ENCODE results near the gene RPL5. TPM values are rescaled to one million over a fixed set of nuclear protein-coding genes. Genes with fewer than 3 reads are reported as not detected.

The RPL5 gene
- total RNA-seq, 1 experiment from 2014 or later, result 1,430 TPM

DNA sequence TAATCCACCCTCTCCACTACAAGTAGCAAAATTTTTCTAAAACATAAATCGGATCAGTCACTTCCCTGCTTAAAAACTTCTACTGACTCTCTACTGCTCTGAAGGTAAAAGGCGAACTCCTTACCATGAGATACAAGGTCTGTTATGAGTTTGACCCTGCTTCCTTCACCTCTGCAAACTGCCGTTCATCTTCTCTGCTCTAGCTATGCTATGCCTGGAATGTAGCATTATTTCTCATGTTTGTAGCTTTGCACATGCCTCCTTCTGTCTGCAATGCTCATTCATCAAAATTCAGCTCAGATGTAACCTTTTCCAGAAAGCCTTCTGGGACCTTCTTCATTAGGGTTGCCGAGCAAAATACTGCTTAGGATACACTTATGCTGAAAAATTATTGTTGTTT lies 30.8 kb downstream of the RPL5 start (continued):
- TF ChIP-seq ZNF396 (CRISPR knock-in tag; IDR thresholded peaks at IDR 0.05; ENCODE audit: borderline replicate concordance) (no peak), OVOL2 (CRISPR knock-in tag; IDR thresholded peaks at IDR 0.05; ENCODE audit: borderline replicate concordance) (no peak)
- TF ChIP-seq, protein P1, sequence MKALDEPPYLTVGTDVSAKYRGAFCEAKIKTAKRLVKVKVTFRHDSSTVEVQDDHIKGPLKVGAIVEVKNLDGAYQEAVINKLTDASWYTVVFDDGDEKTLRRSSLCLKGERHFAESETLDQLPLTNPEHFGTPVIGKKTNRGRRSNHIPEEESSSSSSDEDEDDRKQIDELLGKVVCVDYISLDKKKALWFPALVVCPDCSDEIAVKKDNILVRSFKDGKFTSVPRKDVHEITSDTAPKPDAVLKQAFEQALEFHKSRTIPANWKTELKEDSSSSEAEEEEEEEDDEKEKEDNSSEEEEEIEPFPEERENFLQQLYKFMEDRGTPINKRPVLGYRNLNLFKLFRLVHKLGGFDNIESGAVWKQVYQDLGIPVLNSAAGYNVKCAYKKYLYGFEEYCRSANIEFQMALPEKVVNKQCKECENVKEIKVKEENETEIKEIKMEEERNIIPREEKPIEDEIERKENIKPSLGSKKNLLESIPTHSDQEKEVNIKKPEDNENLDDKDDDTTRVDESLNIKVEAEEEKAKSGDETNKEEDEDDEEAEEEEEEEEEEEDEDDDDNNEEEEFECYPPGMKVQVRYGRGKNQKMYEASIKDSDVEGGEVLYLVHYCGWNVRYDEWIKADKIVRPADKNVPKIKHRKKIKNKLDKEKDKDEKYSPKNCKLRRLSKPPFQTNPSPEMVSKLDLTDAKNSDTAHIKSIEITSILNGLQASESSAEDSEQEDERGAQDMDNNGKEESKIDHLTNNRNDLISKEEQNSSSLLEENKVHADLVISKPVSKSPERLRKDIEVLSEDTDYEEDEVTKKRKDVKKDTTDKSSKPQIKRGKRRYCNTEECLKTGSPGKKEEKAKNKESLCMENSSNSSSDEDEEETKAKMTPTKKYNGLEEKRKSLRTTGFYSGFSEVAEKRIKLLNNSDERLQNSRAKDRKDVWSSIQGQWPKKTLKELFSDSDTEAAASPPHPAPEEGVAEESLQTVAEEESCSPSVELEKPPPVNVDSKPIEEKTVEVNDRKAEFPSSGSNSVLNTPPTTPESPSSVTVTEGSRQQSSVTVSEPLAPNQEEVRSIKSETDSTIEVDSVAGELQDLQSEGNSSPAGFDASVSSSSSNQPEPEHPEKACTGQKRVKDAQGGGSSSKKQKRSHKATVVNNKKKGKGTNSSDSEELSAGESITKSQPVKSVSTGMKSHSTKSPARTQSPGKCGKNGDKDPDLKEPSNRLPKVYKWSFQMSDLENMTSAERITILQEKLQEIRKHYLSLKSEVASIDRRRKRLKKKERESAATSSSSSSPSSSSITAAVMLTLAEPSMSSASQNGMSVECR (CRISPR knock-in tag; IDR thresholded peaks at IDR 0.05; ENCODE audit: borderline replicate concordance), result no peak

DNA sequence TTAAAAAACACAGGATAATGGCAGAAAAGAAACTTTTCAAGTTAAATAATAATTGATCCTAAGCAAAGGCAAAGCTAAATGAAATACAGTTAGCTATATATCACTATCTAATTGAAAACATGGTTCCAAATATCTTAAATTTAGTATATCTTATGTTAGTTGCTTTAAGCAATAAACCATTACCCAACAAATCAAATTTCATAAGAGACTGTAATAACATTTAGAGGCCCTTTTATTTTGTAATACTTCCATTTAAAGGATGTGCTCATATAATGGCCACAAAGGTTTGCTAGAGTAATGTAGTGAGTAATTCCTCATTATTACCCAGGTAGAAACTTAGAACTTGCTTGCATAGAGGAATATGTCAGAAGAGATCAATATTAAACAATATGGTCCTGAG lies 32.3 kb downstream of the RPL5 start:
- Mint-ChIP-seq H3K4me1 (no peaks in the 10 kb centered on the region), H3K27ac (no peak overlapping the region), H3K27me3 (ENCODE audit: low read depth) (no peaks in the 10 kb centered on the region), H3K4me3 (no peak overlapping the region), H3K36me3 (no peaks in the 10 kb centered on the region), H3K9me3 (no peaks in the 10 kb centered on the region)
- no peak for TF ChIP-seq MYBL2 (CRISPR knock-in tag; IDR thresholded peaks at IDR 0.05)
- TF ChIP-seq, protein P2, sequence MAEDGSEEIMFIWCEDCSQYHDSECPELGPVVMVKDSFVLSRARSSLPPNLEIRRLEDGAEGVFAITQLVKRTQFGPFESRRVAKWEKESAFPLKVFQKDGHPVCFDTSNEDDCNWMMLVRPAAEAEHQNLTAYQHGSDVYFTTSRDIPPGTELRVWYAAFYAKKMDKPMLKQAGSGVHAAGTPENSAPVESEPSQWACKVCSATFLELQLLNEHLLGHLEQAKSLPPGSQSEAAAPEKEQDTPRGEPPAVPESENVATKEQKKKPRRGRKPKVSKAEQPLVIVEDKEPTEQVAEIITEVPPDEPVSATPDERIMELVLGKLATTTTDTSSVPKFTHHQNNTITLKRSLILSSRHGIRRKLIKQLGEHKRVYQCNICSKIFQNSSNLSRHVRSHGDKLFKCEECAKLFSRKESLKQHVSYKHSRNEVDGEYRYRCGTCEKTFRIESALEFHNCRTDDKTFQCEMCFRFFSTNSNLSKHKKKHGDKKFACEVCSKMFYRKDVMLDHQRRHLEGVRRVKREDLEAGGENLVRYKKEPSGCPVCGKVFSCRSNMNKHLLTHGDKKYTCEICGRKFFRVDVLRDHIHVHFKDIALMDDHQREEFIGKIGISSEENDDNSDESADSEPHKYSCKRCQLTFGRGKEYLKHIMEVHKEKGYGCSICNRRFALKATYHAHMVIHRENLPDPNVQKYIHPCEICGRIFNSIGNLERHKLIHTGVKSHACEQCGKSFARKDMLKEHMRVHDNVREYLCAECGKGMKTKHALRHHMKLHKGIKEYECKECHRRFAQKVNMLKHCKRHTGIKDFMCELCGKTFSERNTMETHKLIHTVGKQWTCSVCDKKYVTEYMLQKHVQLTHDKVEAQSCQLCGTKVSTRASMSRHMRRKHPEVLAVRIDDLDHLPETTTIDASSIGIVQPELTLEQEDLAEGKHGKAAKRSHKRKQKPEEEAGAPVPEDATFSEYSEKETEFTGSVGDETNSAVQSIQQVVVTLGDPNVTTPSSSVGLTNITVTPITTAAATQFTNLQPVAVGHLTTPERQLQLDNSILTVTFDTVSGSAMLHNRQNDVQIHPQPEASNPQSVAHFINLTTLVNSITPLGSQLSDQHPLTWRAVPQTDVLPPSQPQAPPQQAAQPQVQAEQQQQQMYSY (CRISPR knock-in tag; IDR thresholded peaks at IDR 0.05), result no peak
- no peak for TF ChIP-seq ETV6 (CRISPR knock-in tag; IDR thresholded peaks at IDR 0.05)
- TF ChIP-seq, protein P3, sequence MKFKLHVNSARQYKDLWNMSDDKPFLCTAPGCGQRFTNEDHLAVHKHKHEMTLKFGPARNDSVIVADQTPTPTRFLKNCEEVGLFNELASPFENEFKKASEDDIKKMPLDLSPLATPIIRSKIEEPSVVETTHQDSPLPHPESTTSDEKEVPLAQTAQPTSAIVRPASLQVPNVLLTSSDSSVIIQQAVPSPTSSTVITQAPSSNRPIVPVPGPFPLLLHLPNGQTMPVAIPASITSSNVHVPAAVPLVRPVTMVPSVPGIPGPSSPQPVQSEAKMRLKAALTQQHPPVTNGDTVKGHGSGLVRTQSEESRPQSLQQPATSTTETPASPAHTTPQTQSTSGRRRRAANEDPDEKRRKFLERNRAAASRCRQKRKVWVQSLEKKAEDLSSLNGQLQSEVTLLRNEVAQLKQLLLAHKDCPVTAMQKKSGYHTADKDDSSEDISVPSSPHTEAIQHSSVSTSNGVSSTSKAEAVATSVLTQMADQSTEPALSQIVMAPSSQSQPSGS (CRISPR knock-in tag; IDR thresholded peaks at IDR 0.05; ENCODE audit: borderline replicate concordance, low read depth), result no peak
- no peak for TF ChIP-seq EMX1 (CRISPR knock-in tag; IDR thresholded peaks at IDR 0.05)
- ChIA-PET POLR2A (no interaction called here), CTCF (interaction anchor here (1.2 to 2.0 kb wide), 2 partner anchors 96 to 130 kb away, joined by 7 to 15 read pairs; partner anchors contain the start of gene DIPK1A)
- DNase-seq (ENCODE audit: low spot score) (no peak), ATAC-seq (no peak)

DNA sequence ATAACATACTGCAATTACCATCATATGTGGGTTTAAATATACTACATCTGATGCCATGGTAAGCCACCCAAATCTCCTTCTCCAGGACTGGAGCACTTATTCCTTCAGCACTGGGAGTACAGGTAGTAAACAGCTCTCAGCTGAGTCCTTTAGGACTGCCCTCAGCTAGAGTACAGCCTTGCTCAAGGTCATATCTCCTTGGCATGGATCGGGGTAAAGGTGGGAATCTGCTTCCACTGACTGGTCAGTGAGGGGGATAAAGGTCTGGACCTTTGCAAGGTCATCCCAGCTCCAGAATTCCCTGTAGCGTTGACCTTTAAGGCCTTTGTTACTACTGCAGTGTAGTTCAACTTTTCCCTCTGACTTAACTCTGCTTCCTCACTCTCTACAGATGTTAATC lies 38.8 kb downstream of the RPL5 start:
- CTCF ChIA-PET, result no interaction called here
- Mint-ChIP-seq H3K36me3 (peaks cover 8% of the 10 kb centered on the region), H3K27ac (no peak overlapping the region)

More for the DNA sequence above, 38.8 kb downstream of the RPL5 start:
- Mint-ChIP-seq H3K4me3 (no peak overlapping the region), H3K27me3 (ENCODE audit: low read depth) (no peaks in the 10 kb centered on the region), H3K4me1 (no peaks in the 10 kb centered on the region), H3K9me3 (peaks cover 8% of the 10 kb centered on the region)
- TF ChIP-seq PRRX2 (CRISPR knock-in tag; IDR thresholded peaks at IDR 0.05) (no peak), MYBL2 (CRISPR knock-in tag; IDR thresholded peaks at IDR 0.05) (no peak), ZNF263 (CRISPR knock-in tag; IDR thresholded peaks at IDR 0.05; ENCODE audit: low read depth) (no peak)
- TF ChIP-seq, protein P4, sequence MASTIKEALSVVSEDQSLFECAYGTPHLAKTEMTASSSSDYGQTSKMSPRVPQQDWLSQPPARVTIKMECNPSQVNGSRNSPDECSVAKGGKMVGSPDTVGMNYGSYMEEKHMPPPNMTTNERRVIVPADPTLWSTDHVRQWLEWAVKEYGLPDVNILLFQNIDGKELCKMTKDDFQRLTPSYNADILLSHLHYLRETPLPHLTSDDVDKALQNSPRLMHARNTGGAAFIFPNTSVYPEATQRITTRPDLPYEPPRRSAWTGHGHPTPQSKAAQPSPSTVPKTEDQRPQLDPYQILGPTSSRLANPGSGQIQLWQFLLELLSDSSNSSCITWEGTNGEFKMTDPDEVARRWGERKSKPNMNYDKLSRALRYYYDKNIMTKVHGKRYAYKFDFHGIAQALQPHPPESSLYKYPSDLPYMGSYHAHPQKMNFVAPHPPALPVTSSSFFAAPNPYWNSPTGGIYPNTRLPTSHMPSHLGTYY (CRISPR knock-in tag; IDR thresholded peaks at IDR 0.05), result no peak
- no peak for DNase-seq (ENCODE audit: low spot score)
- POLR2A ChIA-PET, result no interaction called here
- no peak for ATAC-seq

Data from WTC11 (cell line).